CD4-positive, alpha-beta T cell (primary cell): Measurements from ENCODE around the gene PLA2G15. TPM values are rescaled to one million over a fixed set of nuclear protein-coding genes. Genes with fewer than 3 reads are reported as not detected.
A peak's percentile ranks its signal among the peaks of the same experiment; 100 is the strongest.

Experiments used
- ATAC-seq: fragments of 200-7000 bp; cut with Tn5 transposase; one replicate; pipeline ENCODE4 v1.10.0; 2022; ENCODE audit warnings: mild to moderate bottlenecking; ENCODE audit not compliant: poor library complexity
- CTCF ChIA-PET: fragments of 350-600 bp; sonication (Branson Sonifier 250); formaldehyde crosslinking; loops from one replicate; lab custom pipeline; 2021; ENCODE audit warnings: antibody characterized with exemption, inconsistent platforms; lab: Charles Lee
- POLR2A ChIA-PET: fragments of 350-600 bp; sonication (Branson Sonifier 250); formaldehyde crosslinking; loops from one replicate; lab custom pipeline; 2021; ENCODE audit warnings: antibody characterized with exemption, inconsistent platforms; lab: Charles Lee
- DNase-seq, 14 experiments: peaks; one replicate each; pipeline ENCODE4 v3.0.0-alpha.2; 2013 to 2020; ENCODE audit warnings: mixed read lengths in 2 of 14
- H3K27ac ChIP-seq, 2 donors: one replicate each; pipeline versions ENCODE4 v1.5.1 to v1.7.0; 2013; ENCODE audit warnings: low read length in 2 of 2, low read depth in 1 of 2, mild to moderate bottlenecking in 1 of 2
- H3K27me3 ChIP-seq, 2 experiments: 1 replicate in 1 of 2; 2 replicates in 1 of 2; pipeline versions ENCODE4 v1.6.1 to v1.7.0; 2013; ENCODE audit warnings: low read length in 2 of 2, control low read depth in 1 of 2, mild to moderate bottlenecking in 1 of 2, moderate library complexity in 1 of 2; ENCODE audit not compliant: insufficient read depth in 2 of 2, control insufficient read depth in 1 of 2
- H3K36me3 ChIP-seq: one replicate; pipeline ENCODE4 v1.6.1; 2013; ENCODE audit warnings: low read length, control low read depth; ENCODE audit not compliant: insufficient read depth
- H3K4me1 ChIP-seq: one replicate; pipeline ENCODE4 v1.6.1; 2013; ENCODE audit warnings: low read length, control low read depth; ENCODE audit not compliant: insufficient read depth
- H3K4me3 ChIP-seq: one replicate; pipeline ENCODE4 v1.5.1; 2013; ENCODE audit warnings: mild to moderate bottlenecking, low read length, moderate library complexity
- H3K9me3 ChIP-seq, 2 experiments: 1 replicate in 1 of 2; 2 replicates in 1 of 2; pipeline versions ENCODE4 v1.6.1 to v1.7.0; 2013; ENCODE audit warnings: low read length in 2 of 2, mild to moderate bottlenecking in 2 of 2, control low read depth in 1 of 2, moderate library complexity in 1 of 2; ENCODE audit not compliant: control insufficient read depth in 1 of 2, insufficient read depth in 1 of 2
- H3K27ac Mint-ChIP-seq: one replicate; pipeline ENCODE4 v1.8.0; 2020; ENCODE audit warnings: mixed read lengths
- H3K27me3 Mint-ChIP-seq: one replicate; pipeline ENCODE4 v1.8.0; 2021; ENCODE audit warnings: mixed read lengths
- H3K36me3 Mint-ChIP-seq: one replicate; pipeline ENCODE4 v1.8.0; 2021; ENCODE audit warnings: low read depth, mixed read lengths
- H3K4me1 Mint-ChIP-seq: one replicate; pipeline ENCODE4 v1.8.0; 2021; ENCODE audit warnings: low read depth, mixed read lengths
- H3K4me3 Mint-ChIP-seq: one replicate; pipeline ENCODE4 v1.8.0; 2020; ENCODE audit warnings: mild to moderate bottlenecking, mixed read lengths
- H3K9me3 Mint-ChIP-seq: one replicate; pipeline ENCODE4 v1.8.0; 2020; ENCODE audit warnings: mixed read lengths
- CTCF ChIP-seq: fragments of 200-600 bp; IDR thresholded peaks from one replicate; pipeline ENCODE4 v1.8.0; 2022; ENCODE audit warnings: antibody characterized with exemption, mild to moderate bottlenecking
- intact Hi-C, 2 experiments: fragments of 100-400 bp; cut with DNase I in 1 of 2; cut with micrococcal nuclease in 1 of 2; formaldehyde crosslinking; loops; one replicate each; pipeline versions ENCODE4 v1.15.1 to v1.9.0; 2023 to 2025; cut with DNase I, micrococcal nuclease
- total RNA-seq, 174 experiments: library from RNA in 2 of 174; stranded (reverse) in 2 of 174; gene quantifications; one replicate each; pipeline ENCODE4 v1.2.3 and lab custom pipeline; 2021 to 2026

PLA2G15 gene
- total RNA-seq, 2 experiments from 2014 or later: 4.3 to 4.7 TPM

GRCh38 chr16:68236826-68237242, 8.3 kb upstream of the PLA2G15 start:
- H3K27me3 ChIP-seq: no peaks in the 10 kb centered on the region
- H3K4me3 Mint-ChIP-seq: peak overlapping the region; percentile 95
- no peaks in the 10 kb centered on the region for H3K9me3 Mint-ChIP-seq
- peaks cover 35% of the 10 kb centered on the region for H3K4me1 Mint-ChIP-seq
- H3K36me3 ChIP-seq: no peaks in the 10 kb centered on the region
- peak overlapping the region; percentile 77 for H3K27ac Mint-ChIP-seq
- DNase-seq (peak in 3 of 14 experiments; percentile 24 to 54 (median 41)), ATAC-seq (no peak)
- no peaks in the 10 kb centered on the region for H3K36me3 Mint-ChIP-seq
- CTCF ChIA-PET: interaction anchor here (1.1 to 2.7 kb wide), 4 partner anchors 25 to 143 kb away, joined by 3 to 16 read pairs (median 4); no protein-coding TSS in a partner anchor
- TF ChIP-seq CTCF: no peak
- intact Hi-C loops: loop anchor here in 1 of 2 experiments (5.0 to 10.0 kb wide), 3 partner anchors 162 to 948 kb away; partner anchors contain the start of genes RANBP10, SNTB2 and TSNAXIP1
- peaks cover 0 to 9% of the 10 kb centered on the region in 2 experiments for H3K9me3 ChIP-seq
- peaks cover 41% of the 10 kb centered on the region for H3K4me1 ChIP-seq
- H3K4me3 ChIP-seq: peak overlapping the region; percentile 66
- POLR2A ChIA-PET: interaction anchor here (1.0 to 3.2 kb wide), 11 partner anchors 8 to 196 kb away, joined by 3 to 10 read pairs (median 5); partner anchors contain the start of genes NFATC3, PRMT7, SLC7A6 and SLC7A6OS
- H3K27ac ChIP-seq: peak overlapping the region in 1 of 2 donors; percentile 9
- no peaks in the 10 kb centered on the region for H3K27me3 Mint-ChIP-seq

- POLR2A ChIA-PET: interaction anchor here (1.0 to 3.2 kb wide), 11 partner anchors 9 to 431 kb away, joined by 3 to 10 read pairs (median 5); partner anchors contain the start of genes NFATC3, PRMT7, RANBP10 and SLC7A6
- Histone ChIP-seq H3K9me3 (peaks cover 0 to 9% of the 10 kb centered on the region in 2 experiments), H3K36me3 (no peaks in the 10 kb centered on the region), H3K4me1 (peaks cover 41% of the 10 kb centered on the region), H3K4me3 (peak overlapping the region; percentile 66), H3K27ac (no peak overlapping the region), H3K27me3 (no peaks in the 10 kb centered on the region)
- Mint-ChIP-seq H3K27me3 (no peaks in the 10 kb centered on the region), H3K36me3 (no peaks in the 10 kb centered on the region), H3K4me1 (peaks cover 35% of the 10 kb centered on the region), H3K9me3 (no peaks in the 10 kb centered on the region), H3K27ac (peak overlapping the region; percentile 77), H3K4me3 (peak overlapping the region; percentile 95)
- peak; percentile 75 to 96 (median 85) for DNase-seq
- no peak for TF ChIP-seq CTCF
- ATAC-seq: peak; percentile 78
- CTCF ChIA-PET: interaction anchor here (1.8 to 2.7 kb wide), 4 partner anchors 24 to 421 kb away, joined by 3 to 16 read pairs (median 7); no protein-coding TSS in a partner anchor
- intact Hi-C loops: loop anchor here in 1 of 2 experiments (5.0 to 10.0 kb wide), 3 partner anchors 163 to 947 kb away; partner anchors contain the start of genes RANBP10, SNTB2 and TSNAXIP1
These were observed 7.7 kb upstream of the PLA2G15 start for GRCh38 chr16:68237243-68238028.

GRCh38 chr16:68238029-68238345, 7.2 kb upstream of the PLA2G15 start:
- ChIA-PET CTCF (interaction anchor here (0.8 to 2.7 kb wide), 4 partner anchors 23 to 421 kb away, joined by 3 to 16 read pairs (median 6); no protein-coding TSS in a partner anchor), POLR2A (interaction anchor here (0.7 to 3.2 kb wide), 9 partner anchors 11 to 431 kb away, joined by 3 to 10 read pairs (median 5); partner anchors contain the start of genes NFATC3, PRMT7, RANBP10 and SLC7A6)
- peak; percentile 20 for TF ChIP-seq CTCF
- Mint-ChIP-seq H3K27ac (peak overlapping the region; percentile 77), H3K36me3 (no peaks in the 10 kb centered on the region), H3K27me3 (no peaks in the 10 kb centered on the region), H3K4me1 (peaks cover 35% of the 10 kb centered on the region), H3K9me3 (no peaks in the 10 kb centered on the region), H3K4me3 (peak overlapping the region; percentile 95)
- H3K36me3 ChIP-seq: no peaks in the 10 kb centered on the region
- intact Hi-C loops: loop anchor here in 1 of 2 experiments (5.0 to 10.0 kb wide), 3 partner anchors 163 to 947 kb away; partner anchors contain the start of genes RANBP10, SNTB2 and TSNAXIP1
- ATAC-seq: peak; percentile 27
- no peaks in the 10 kb centered on the region for H3K27me3 ChIP-seq
- H3K9me3 ChIP-seq: peaks cover 0 to 9% of the 10 kb centered on the region in 2 experiments
- DNase-seq: peak in 1 of 14 experiments; percentile 51
- no peak overlapping the region for H3K27ac ChIP-seq
- H3K4me1 ChIP-seq: peaks cover 41% of the 10 kb centered on the region
- H3K4me3 ChIP-seq: peak overlapping the region; percentile 66
